B cell (primary cell): ENCODE results near the gene ADAMTS2. TPM values are rescaled to one million over a fixed set of nuclear protein-coding genes. Genes with fewer than 3 reads are reported as not detected.

Experiments
- ATAC-seq: fragments of 200-7000 bp; cut with Tn5 transposase; one replicate; pipeline ENCODE4 v1.10.0; 2021; ENCODE audit warnings: low read depth, mild to moderate bottlenecking, moderate number of reproducible peaks, moderate library complexity
- CTCF ChIA-PET: fragments of 350-600 bp; sonication (Branson Sonifier 250); formaldehyde crosslinking; loops from one replicate; lab custom pipeline; 2021; ENCODE audit warnings: antibody characterized with exemption, inconsistent platforms; lab: Charles Lee
- POLR2A ChIA-PET: fragments of 350-600 bp; sonication (Branson Sonifier 250); formaldehyde crosslinking; loops from one replicate; lab custom pipeline; 2021; ENCODE audit warnings: antibody characterized with exemption; lab: Charles Lee
- DNase-seq: peaks from one replicate; pipeline ENCODE4 v3.0.0; 2013
- H2AFZ ChIP-seq: 2 replicates; pipeline ENCODE4 v1.6.1; 2012; ENCODE audit warnings: mild to moderate bottlenecking, low read depth, low read length; ENCODE audit not compliant: insufficient read depth, poor library complexity, severe bottlenecking
- H3K27ac ChIP-seq, 2 donors: 1 replicate in 1 of 2; 2 replicates in 1 of 2; pipeline ENCODE4 v1.5.1; 2012 to 2013; ENCODE audit warnings: low read length in 2 of 2, mild to moderate bottlenecking in 2 of 2, moderate library complexity in 1 of 2
- H3K27me3 ChIP-seq, 4 experiments: fragments of 200-600 bp in 1 of 4; sonication (generic) in 1 of 4; replicated peaks in 1 of 4; 1 replicate in 2 of 4; 2 replicates in 2 of 4; pipeline versions ENCODE4 v1.6.1 to v1.7.0; 2013 to 2016; ENCODE audit warnings: low read length in 3 of 4, mild to moderate bottlenecking in 2 of 4, mixed read lengths in 1 of 4, moderate library complexity in 1 of 4; ENCODE audit not compliant: insufficient read depth in 4 of 4, control insufficient read depth in 3 of 4; ENCODE audit errors: control extremely low read depth in 1 of 4
- H3K36me3 ChIP-seq, 2 experiments: replicated peaks in 1 of 2; 1 replicate in 1 of 2; 2 replicates in 1 of 2; pipeline versions ENCODE4 v1.6.1 to v1.7.1; 2013; ENCODE audit warnings: low read length in 1 of 2; ENCODE audit not compliant: insufficient read depth in 2 of 2, control insufficient read depth in 1 of 2; ENCODE audit errors: control extremely low read depth in 1 of 2, extremely low read depth in 1 of 2
- H3K4me1 ChIP-seq, 2 donors: fragments of 200-600 bp in 1 of 2; sonication (generic) in 1 of 2; 1 replicate in 1 of 2; 2 replicates in 1 of 2; pipeline versions ENCODE4 v1.5.1 to v1.6.1; 2013 to 2017; ENCODE audit warnings: low read length in 2 of 2; ENCODE audit not compliant: control insufficient read depth in 2 of 2, insufficient read depth in 2 of 2
- H3K4me2 ChIP-seq: replicated peaks from 2 replicates; pipeline ENCODE3; 2012; ENCODE audit warnings: mild to moderate bottlenecking, low read depth, low read length; ENCODE audit not compliant: poor library complexity, severe bottlenecking
- H3K4me3 ChIP-seq, 5 experiments: fragments of 200-600 bp in 1 of 5; sonication (generic) in 1 of 5; 1 replicate in 3 of 5; 2 replicates in 2 of 5; pipeline versions ENCODE4 v1.5.1 to v1.7.0; 2011 to 2016; ENCODE audit warnings: low read length in 4 of 5, mild to moderate bottlenecking in 4 of 5, low read depth in 2 of 5, control low read depth in 1 of 5, moderate library complexity in 1 of 5; ENCODE audit not compliant: insufficient read depth in 1 of 5; ENCODE audit errors: control extremely low read depth in 1 of 5, extremely low read depth in 1 of 5
- H3K79me2 ChIP-seq: fragments of 200-600 bp; sonication (generic); one replicate; pipeline ENCODE4 v1.6.0; 2016; ENCODE audit warnings: low read length; ENCODE audit not compliant: control insufficient read depth, insufficient read depth
- H3K9ac ChIP-seq: fragments of 200-600 bp; sonication (generic); 2 replicates; pipeline ENCODE4 v1.6.1; 2017; ENCODE audit warnings: mild to moderate bottlenecking, low read length, moderate library complexity
- H3K9me3 ChIP-seq, 3 donors: one replicate each; pipeline versions ENCODE4 v1.6.1 to v1.7.1; 2013; ENCODE audit warnings: low read length in 2 of 3; ENCODE audit not compliant: control insufficient read depth in 2 of 3, insufficient read depth in 1 of 3; ENCODE audit errors: control extremely low read depth in 1 of 3
- H4K20me1 ChIP-seq: 2 replicates; pipeline ENCODE4 v1.6.0; 2012; ENCODE audit warnings: mild to moderate bottlenecking, low read length; ENCODE audit not compliant: insufficient read depth, control insufficient read depth, poor library complexity, severe bottlenecking
- H3K27ac Mint-ChIP-seq: one replicate; pipeline ENCODE4 v1.8.0; 2021; ENCODE audit warnings: mixed read lengths
- H3K27me3 Mint-ChIP-seq: one replicate; pipeline ENCODE4 v1.8.0; 2021; ENCODE audit warnings: mixed read lengths
- H3K4me1 Mint-ChIP-seq: one replicate; pipeline ENCODE4 v1.8.0; 2021; ENCODE audit warnings: mixed read lengths
- H3K4me3 Mint-ChIP-seq: one replicate; pipeline ENCODE4 v1.8.0; 2021; ENCODE audit warnings: mixed read lengths
- H3K9me3 Mint-ChIP-seq: one replicate; pipeline ENCODE4 v1.8.0; 2022; ENCODE audit warnings: mixed read lengths; ENCODE audit not compliant: insufficient read depth
- EZH2 ChIP-seq: IDR thresholded peaks from 2 replicates; pipeline ENCODE4 v1.6.1; 2012; ENCODE audit warnings: borderline replicate concordance, low read depth, mild to moderate bottlenecking, moderate library complexity, low read length; ENCODE audit not compliant: insufficient read depth, poor library complexity, severe bottlenecking
- WGBS: methylation state at CpG from one replicate; pipeline ENCODE4 v1.1.5; 2013; ENCODE audit warnings: missing lambda C conversion rate; ENCODE audit not compliant: insufficient coverage; 5-methylcytosine and 5-hydroxymethylcytosine counted together
- intact Hi-C: fragments of 100-400 bp; cut with micrococcal nuclease; formaldehyde crosslinking; loops from one replicate; pipeline ENCODE4 v1.10.0; 2022
- polyA plus RNA-seq: library from polyadenylated mRNA; depleted of rRNA; stranded (reverse); fragments of >200 nt; gene quantifications from 2 replicates; pipeline ENCODE4 v1.2.3, GENCODE V29; 2012
- total RNA-seq, 2 donors: library from RNA; stranded (reverse); fragments of 120-200 nt in 1 of 2; gene quantifications; 1 replicate in 1 of 2; 2 replicates in 1 of 2; pipeline versions ENCODE4 v1.2.3 to v1.2.4, GENCODE V29; 2013 to 2022
- TF ChIP-seq, protein P1 (sequence below): fragments of 200-600 bp; IDR thresholded peaks from one replicate; pipeline ENCODE4 v1.8.0; 2022; ENCODE audit warnings: antibody characterized with exemption, mild to moderate bottlenecking

The ADAMTS2 gene
- total and polyA plus RNA-seq, 2 donors (not counting 1 experiment from before 2014, with no cell fraction given): not detected

GRCh38 chr5:179308563-179309382, 36.5 kb downstream of the ADAMTS2 start:
- POLR2A ChIA-PET: no interaction called here
- H3K79me2 ChIP-seq: no peaks in the 10 kb centered on the region
- TF ChIP-seq, protein P1, sequence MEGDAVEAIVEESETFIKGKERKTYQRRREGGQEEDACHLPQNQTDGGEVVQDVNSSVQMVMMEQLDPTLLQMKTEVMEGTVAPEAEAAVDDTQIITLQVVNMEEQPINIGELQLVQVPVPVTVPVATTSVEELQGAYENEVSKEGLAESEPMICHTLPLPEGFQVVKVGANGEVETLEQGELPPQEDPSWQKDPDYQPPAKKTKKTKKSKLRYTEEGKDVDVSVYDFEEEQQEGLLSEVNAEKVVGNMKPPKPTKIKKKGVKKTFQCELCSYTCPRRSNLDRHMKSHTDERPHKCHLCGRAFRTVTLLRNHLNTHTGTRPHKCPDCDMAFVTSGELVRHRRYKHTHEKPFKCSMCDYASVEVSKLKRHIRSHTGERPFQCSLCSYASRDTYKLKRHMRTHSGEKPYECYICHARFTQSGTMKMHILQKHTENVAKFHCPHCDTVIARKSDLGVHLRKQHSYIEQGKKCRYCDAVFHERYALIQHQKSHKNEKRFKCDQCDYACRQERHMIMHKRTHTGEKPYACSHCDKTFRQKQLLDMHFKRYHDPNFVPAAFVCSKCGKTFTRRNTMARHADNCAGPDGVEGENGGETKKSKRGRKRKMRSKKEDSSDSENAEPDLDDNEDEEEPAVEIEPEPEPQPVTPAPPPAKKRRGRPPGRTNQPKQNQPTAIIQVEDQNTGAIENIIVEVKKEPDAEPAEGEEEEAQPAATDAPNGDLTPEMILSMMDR: no peak
- TF ChIP-seq EZH2: no peak
- H3K27me3 ChIP-seq: no peaks in the 10 kb centered on the region
- no peak overlapping the region for H3K4me3 ChIP-seq
- peaks cover 13% of the 10 kb centered on the region for H3K9me3 Mint-ChIP-seq
- DNase-seq (no peak), ATAC-seq (no peak)
- CTCF ChIA-PET: no interaction called here
- H4K20me1 ChIP-seq: no peaks in the 10 kb centered on the region
- no peak overlapping the region for H3K27ac ChIP-seq
- H3K9ac ChIP-seq: no peak overlapping the region
- peaks cover 0 to 17% (median 9%) of the 10 kb centered on the region in 3 donors for H3K9me3 ChIP-seq
- H3K36me3 ChIP-seq: no peaks in the 10 kb centered on the region
- H3K4me2 ChIP-seq: no peak overlapping the region
- intact Hi-C loops: no loop called here
- no peaks in the 10 kb centered on the region for H3K4me1 ChIP-seq
- H3K27me3 Mint-ChIP-seq: peaks cover 4% of the 10 kb centered on the region
- no peak overlapping the region for H3K27ac Mint-ChIP-seq
- no peak overlapping the region for H2AFZ ChIP-seq
- no peak overlapping the region for H3K4me3 Mint-ChIP-seq
- 89% methylated on average over 13 of the region's 13 CpGs for WGBS
- no peaks in the 10 kb centered on the region for H3K4me1 Mint-ChIP-seq

DNA sequence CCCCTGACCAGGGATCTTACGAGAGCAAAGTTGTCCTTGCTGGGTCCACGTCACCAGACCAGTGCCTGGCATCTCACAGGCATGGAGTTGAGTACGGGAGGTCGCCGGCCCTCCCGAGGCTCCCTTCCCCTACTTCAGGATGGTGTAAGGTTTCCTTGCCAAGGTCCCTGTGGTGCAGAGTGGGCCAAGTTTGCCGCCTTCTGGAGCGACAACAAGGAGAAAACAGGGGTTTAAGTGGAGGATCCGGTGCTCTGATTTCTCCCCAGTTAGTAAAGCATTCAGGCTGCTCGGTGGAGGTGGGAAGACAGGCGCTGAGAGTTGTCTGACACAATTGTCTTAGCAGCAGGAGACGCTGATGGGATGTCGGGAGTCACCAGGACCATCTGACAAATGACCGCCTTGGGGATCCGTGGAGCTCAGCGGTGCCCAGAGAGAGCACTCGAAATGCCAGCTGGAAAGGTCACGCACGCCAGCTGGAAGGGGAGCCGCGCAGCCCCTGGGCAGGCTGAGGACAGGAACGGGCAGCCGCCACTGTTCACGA, 37.3 kb downstream of the ADAMTS2 start:
- WGBS: 90% methylated on average over 20 of the region's 24 CpGs
- H3K9me3 Mint-ChIP-seq: peaks cover 13% of the 10 kb centered on the region
- ChIA-PET CTCF (no interaction called here), POLR2A (no interaction called here)
- no peaks in the 10 kb centered on the region for H3K27me3 ChIP-seq
- H3K27me3 Mint-ChIP-seq: peaks cover 4% of the 10 kb centered on the region
- peaks cover 0 to 24% (median 10%) of the 10 kb centered on the region in 3 donors for H3K9me3 ChIP-seq
- no peaks in the 10 kb centered on the region for H3K36me3 ChIP-seq
- no peaks in the 10 kb centered on the region for H4K20me1 ChIP-seq
- no peak for DNase-seq
- H3K4me3 Mint-ChIP-seq: no peak overlapping the region
- TF ChIP-seq EZH2: no peak
- TF ChIP-seq, protein P1: no peak
- no peaks in the 10 kb centered on the region for H3K4me1 Mint-ChIP-seq
- no peak overlapping the region for H3K27ac Mint-ChIP-seq
- H3K4me3 ChIP-seq: no peak overlapping the region
- ATAC-seq: no peak
- no peak overlapping the region for H3K9ac ChIP-seq
- H3K79me2 ChIP-seq: no peaks in the 10 kb centered on the region
- intact Hi-C loops: no loop called here
- no peak overlapping the region for H3K4me2 ChIP-seq
- no peak overlapping the region for H3K27ac ChIP-seq
- no peaks in the 10 kb centered on the region for H3K4me1 ChIP-seq
- no peak overlapping the region for H2AFZ ChIP-seq
